Ovary (tissue), 9 donors: ENCODE data around the gene SCG3. TPM values are rescaled to one million over a fixed set of nuclear protein-coding genes. Genes with fewer than 3 reads are reported as not detected.

ENCODE experiments used
- DNase-seq, 5 donors: peaks; one replicate each; pipeline ENCODE4 v3.0.0-alpha.2; 2019 to 2020
- H3K27ac ChIP-seq, 2 donors: fragments of 200-600 bp; one replicate each; pipeline versions ENCODE4 v1.5.1 to v1.8.0; 2019 to 2022
- H3K27me3 ChIP-seq: fragments of 200-600 bp; one replicate; pipeline ENCODE4 v1.8.0; 2022
- H3K36me3 ChIP-seq: fragments of 200-600 bp; sonication (generic); one replicate; pipeline ENCODE4 v1.5.1; 2019
- H3K4me1 ChIP-seq: one replicate; pipeline ENCODE4 v1.8.1; 2013; ENCODE audit warnings: mild to moderate bottlenecking, moderate library complexity; ENCODE audit not compliant: insufficient read depth
- H3K4me3 ChIP-seq: fragments of 200-600 bp; sonication (generic); one replicate; pipeline ENCODE4 v1.5.1; 2017
- H3K9me3 ChIP-seq, 2 donors: fragments of 200-600 bp in 1 of 2; sonication (generic) in 1 of 2; one replicate each; pipeline versions ENCODE4 v1.5.1 to v1.8.1; 2013 to 2019; ENCODE audit warnings: mild to moderate bottlenecking in 1 of 2, moderate library complexity in 1 of 2
- CTCF ChIP-seq, 3 donors: fragments of 450-650 bp in 2 of 3; fragments of 200-600 bp in 1 of 3; IDR thresholded peaks; one replicate each; pipeline versions ENCODE4 v1.5.1 to v1.8.0; 2016 to 2022; ENCODE audit warnings: antibody characterized with exemption in 3 of 3, mild to moderate bottlenecking in 1 of 3
- EP300 ChIP-seq: sonication (generic); formaldehyde crosslinking; IDR thresholded peaks from one replicate; pipeline ENCODE4 v1.6.1; 2017; ENCODE audit warnings: antibody characterized with exemption
- POLR2A ChIP-seq: fragments of 450-650 bp; IDR thresholded peaks from one replicate; pipeline ENCODE4 v1.6.1; 2017; ENCODE audit warnings: antibody characterized with exemption, mild to moderate bottlenecking, moderate library complexity
- WGBS, 3 donors: extraction: QIAGEN DNeasy Blood & Tissue Kit in 1 of 3; methylation state at CpG; one replicate each; pipeline versions ENCODE4 v1.1.5 to v1.1.7; 2013 to 2017; 5-methylcytosine and 5-hydroxymethylcytosine counted together
- intact Hi-C, 4 donors: fragments of 100-400 bp; cut with DNase I; formaldehyde crosslinking; loops; one replicate each; pipeline versions ENCODE4 v1.11.0 to v1.15.1; 2022 to 2023
- polyA plus RNA-seq, 2 donors: library from polyadenylated mRNA; stranded (reverse); fragments of 200-250 nt in 1 of 2; fragments of 350-450 nt in 1 of 2; fragmentation: Illumina TruSeq in 1 of 2; extraction: RNeasy Lipid Tissue Mini Kit (QIAGEN cat#74804) in 1 of 2; gene quantifications; one replicate each; pipeline ENCODE4 v1.2.3, GENCODE V29; 2013 to 2014
- total RNA-seq, 7 donors: library from RNA; depleted of rRNA in 2 of 7; stranded (reverse); fragments of >200 nt in 2 of 7; fragmentation: NEBNext Ultra II Directional in 3 of 7; extraction: Animal tissue kit (Norgen Biotek cat#: 25700) in 3 of 7; gene quantifications; one replicate each; pipeline versions ENCODE4 v1.1.0 to v1.2.4, GENCODE V29; 2016 to 2023
- donor health status: DM: no; HTN: no; CAD: no; lungs with moderate emphysema.
- donor health status: DM: no; HTN: no; CAD: no.
- donor health status: Bipolar disorder and iron deficiency.
- donor health status: DM: yes; HTN: yes; CAD: no.
- donor health status: DM: no; HTN: no; CAD: no.
- donor health status: DM: yes; HTN: yes; CAD: no.

Gene SCG3
- total and polyA plus RNA-seq, 9 donors, result 0.08 to 0.46 (median 0.27) TPM; not detected in 4

- peak overlapping the region in 1 of 2 donors; percentile 29 for H3K27ac ChIP-seq
- H3K4me1 ChIP-seq, result peaks cover 4% of the 10 kb centered on the region
- WGBS, 3 donors, result 13 to 22% (median 21%) methylated on average over 5 of the region's 5 CpGs
Measured at GRCh38 chr15:51706291-51706690, 25.0 kb downstream of the SCG3 start.

GRCh38 chr15:51706926-51707608, 25.8 kb downstream of the SCG3 start:
- peak overlapping the region; percentile 21 to 29 for H3K27ac ChIP-seq
- no peaks in the 10 kb centered on the region for H3K36me3 ChIP-seq
- H3K4me3 ChIP-seq, result no peak overlapping the region
- H3K4me1 ChIP-seq, result peaks cover 4% of the 10 kb centered on the region
- 7 to 17% (median 15%) methylated on average over 2 of the region's 2 CpGs for WGBS, 3 donors
- no peaks in the 10 kb centered on the region for H3K9me3 ChIP-seq
- DNase-seq, result no peak
- no peak for TF ChIP-seq EP300
- intact Hi-C loops, result loop anchor here in 1 of 4 donors (5.0 kb wide), 1 partner anchor 45 kb away; the partner anchor contains the start of gene TMOD2
- H3K27me3 ChIP-seq, result no peaks in the 10 kb centered on the region

More at GRCh38 chr15:51706291-51706690, 25.0 kb downstream of the SCG3 start:
- H3K4me3 ChIP-seq, result no peak overlapping the region
- no peaks in the 10 kb centered on the region for H3K36me3 ChIP-seq
- DNase-seq, result no peak
- H3K27me3 ChIP-seq, result no peaks in the 10 kb centered on the region
- intact Hi-C loops, result loop anchor here in 1 of 4 donors (5.0 kb wide), 1 partner anchor 46 kb away; the partner anchor contains the start of gene TMOD2
- H3K9me3 ChIP-seq, result no peaks in the 10 kb centered on the region
- TF ChIP-seq CTCF (IDR thresholded peaks at IDR 0.05) (no peak), EP300 (no peak), POLR2A (no peak)

- intact Hi-C loops, result loop anchor here in 1 of 4 donors (5.0 kb wide), 1 partner anchor 44 kb away; the partner anchor contains the start of gene TMOD2
- 10 to 12% (median 10%) methylated on average over 5 of the region's 5 CpGs for WGBS, 3 donors
- Histone ChIP-seq H3K27me3 (no peaks in the 10 kb centered on the region), H3K27ac (peak overlapping the region in 1 of 2 donors; percentile 61), H3K4me1 (peaks cover 4% of the 10 kb centered on the region), H3K4me3 (peak overlapping the region; percentile 14), H3K36me3 (no peaks in the 10 kb centered on the region), H3K9me3 (no peaks in the 10 kb centered on the region)
- DNase-seq, result peak in 1 of 5 donors; percentile 20
- TF ChIP-seq POLR2A (no peak), CTCF (IDR thresholded peaks at IDR 0.05) (no peak), EP300 (no peak)
Measured at GRCh38 chr15:51708013-51708412, 26.7 kb downstream of the SCG3 start.

GRCh38 chr15:51709031-51709430, 27.7 kb downstream of the SCG3 start:
- no peaks in the 10 kb centered on the region for H3K27me3 ChIP-seq
- TF ChIP-seq POLR2A (no peak), EP300 (no peak)
- WGBS, 3 donors, result 82 to 92% (median 88%) methylated on average over 5 of the region's 5 CpGs
- no peaks in the 10 kb centered on the region for H3K36me3 ChIP-seq
- no peaks in the 10 kb centered on the region for H3K9me3 ChIP-seq
- intact Hi-C loops, result loop anchor here in 1 of 4 donors (5.0 kb wide), 1 partner anchor 43 kb away; the partner anchor contains the start of gene TMOD2
- no peak for DNase-seq
- H3K27ac ChIP-seq, result peak overlapping the region in 1 of 2 donors; percentile 61
- H3K4me1 ChIP-seq, result peaks cover 4% of the 10 kb centered on the region
- H3K4me3 ChIP-seq, result no peak overlapping the region

GRCh38 chr15:51714162-51714561, 32.9 kb downstream of the SCG3 start:
- Histone ChIP-seq H3K4me1 (no peaks in the 10 kb centered on the region), H3K27me3 (no peaks in the 10 kb centered on the region), H3K36me3 (no peaks in the 10 kb centered on the region), H3K4me3 (no peak overlapping the region), H3K9me3 (no peaks in the 10 kb centered on the region), H3K27ac (no peak overlapping the region)
- no peak for DNase-seq
- intact Hi-C loops, result loop anchor here in 1 of 4 donors (10.0 kb wide), 1 partner anchor 61 kb away; no protein-coding TSS in a partner anchor
- WGBS, 3 donors, result 78 to 84% (median 81%) methylated on average over 1 of the region's 1 CpG
- TF ChIP-seq POLR2A (no peak), CTCF (IDR thresholded peaks at IDR 0.05) (no peak), EP300 (no peak)
